ENCODE results near the gene STX18.

The STX18 gene

DNA sequence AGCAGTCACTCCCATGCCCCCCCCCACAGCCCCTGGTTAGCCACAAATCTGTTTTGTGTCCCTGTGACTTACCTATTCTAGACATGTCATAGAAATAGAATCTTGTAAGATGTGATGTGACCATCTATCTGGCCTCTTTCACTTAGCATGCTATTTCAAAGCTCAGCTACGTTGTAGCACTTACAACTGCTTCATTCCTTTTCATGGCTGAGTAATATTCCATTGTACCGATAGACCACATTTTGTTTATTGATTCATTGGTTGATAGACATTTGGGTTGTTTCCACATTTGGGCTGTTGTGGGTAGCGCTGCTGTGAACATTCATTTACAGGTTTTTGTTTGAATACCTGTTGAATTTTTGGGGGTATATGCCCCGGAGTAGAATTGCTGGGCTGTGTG is 143.4 kb downstream of the STX18 start:
- DNase-seq (ENCODE audit: low spot score), result no peak

DNA sequence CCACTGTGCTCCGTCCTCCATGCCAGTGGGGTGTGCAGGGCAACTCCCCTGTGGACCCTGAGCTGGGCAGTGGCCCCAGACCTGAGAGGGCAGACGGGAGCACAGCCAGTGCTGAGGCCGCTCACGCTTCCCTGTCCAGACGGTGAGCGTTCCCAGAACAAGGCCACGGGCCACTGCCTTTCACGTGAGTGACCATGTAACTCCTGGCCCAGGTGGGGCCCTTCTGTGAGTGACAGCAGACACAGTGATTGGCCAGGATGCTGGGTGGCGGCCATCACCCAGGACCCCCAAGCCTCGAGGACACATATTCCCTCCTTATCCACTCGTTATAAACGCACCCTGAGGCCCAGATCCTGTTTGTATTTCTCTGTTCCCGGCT is 144.4 kb downstream of the STX18 start:
- no peak for DNase-seq (ENCODE audit: low spot score)

DNA sequence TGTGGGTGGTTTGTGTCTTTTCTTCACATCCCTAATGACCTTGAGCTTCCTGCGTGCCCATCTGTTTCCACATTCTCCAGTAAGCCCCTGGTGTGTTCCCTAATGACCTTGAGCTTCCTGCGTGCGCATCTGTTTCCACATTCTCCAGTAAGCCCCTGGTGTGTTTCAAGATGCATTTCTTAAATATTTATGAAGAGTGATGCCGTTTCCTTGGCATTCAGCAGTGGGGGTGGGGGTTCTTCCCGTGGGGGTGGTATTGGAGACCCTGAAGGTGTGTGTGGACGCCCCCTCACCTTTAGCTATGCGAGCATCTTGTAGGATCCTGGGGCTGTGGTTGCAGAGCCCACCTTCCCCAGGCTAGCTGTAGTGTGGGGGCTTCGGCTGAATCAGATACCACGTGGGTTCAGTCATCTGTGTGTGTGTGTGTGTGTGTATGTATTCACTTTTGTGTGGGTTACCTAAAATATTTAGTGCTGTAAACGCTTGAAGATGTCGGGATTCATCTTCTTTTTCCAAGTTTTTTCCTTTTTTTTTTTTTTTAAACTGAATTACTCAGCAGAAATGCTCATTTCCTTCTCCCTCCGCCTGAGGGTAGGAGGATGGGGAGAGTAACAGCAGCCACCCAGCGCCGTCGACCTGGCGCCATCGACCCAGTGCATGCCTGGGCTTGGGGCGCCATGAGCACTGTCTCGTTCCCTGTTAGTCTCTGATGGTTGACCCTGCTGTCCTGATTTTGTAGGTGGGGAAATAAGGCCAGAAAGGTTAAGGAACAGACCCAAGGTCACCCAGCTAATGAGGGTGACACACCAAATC is 145.0 kb downstream of the STX18 start:
- no peak for DNase-seq (ENCODE audit: low spot score)

DNA sequence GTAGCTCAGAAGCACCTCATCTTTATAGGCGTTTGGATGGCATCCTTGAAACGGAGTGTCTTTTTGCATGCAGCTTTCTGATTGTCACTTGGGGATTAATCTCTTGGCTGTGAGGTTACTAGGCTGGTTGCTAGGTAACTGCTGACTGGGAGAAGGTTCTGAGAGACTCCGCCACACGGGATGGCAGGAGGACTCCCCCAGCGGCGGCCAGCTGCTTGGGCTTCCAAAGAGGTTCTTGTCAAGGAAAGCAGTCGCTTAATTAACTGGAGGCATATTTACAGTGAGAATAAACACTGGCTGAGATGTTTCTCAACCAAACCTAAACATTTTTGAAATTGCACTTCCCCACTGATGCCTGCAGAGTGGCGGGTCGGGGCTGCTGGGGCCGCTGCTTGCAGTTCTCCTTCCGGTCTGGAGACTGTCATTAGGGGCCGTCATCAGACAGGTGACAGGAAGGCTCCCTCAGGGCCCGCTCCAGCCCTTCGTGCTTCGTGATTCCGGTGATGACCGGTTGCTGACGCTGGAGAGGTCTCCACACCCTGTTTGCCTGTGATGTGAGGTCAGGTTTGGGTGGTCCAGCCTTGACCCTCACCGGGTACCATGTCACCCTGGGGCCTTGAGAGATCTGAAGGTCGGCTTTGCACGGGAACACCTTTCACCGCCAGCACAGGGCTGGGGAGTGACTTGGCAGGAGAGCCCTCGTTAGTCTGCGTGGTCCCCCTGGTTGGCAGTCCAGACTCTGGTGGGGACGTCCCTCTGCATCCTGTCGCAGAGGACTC is 145.8 kb downstream of the STX18 start:
- peak; percentile 71 for DNase-seq (ENCODE audit: low spot score)

DNA sequence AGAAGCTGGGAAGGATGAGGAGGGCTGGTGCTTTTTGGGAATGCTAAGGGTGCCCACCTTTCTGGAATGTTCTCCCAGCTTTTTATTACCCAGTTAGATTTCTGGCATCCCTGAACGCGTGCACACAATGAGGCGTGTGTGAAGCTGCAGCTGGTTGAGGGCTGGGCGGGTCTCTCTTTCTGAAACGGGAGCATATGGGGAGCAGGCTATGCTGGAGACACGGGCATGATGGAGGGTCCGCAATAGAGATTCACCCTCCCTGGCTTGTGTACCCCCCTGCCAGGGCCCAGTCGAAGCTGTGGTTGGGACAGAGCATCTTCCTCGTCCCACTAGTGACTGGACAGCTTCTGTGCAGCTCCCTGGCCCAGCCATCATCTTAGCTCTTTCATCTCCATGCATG is 146.5 kb downstream of the STX18 start:
- DNase-seq (ENCODE audit: low spot score), result no peak

DNA sequence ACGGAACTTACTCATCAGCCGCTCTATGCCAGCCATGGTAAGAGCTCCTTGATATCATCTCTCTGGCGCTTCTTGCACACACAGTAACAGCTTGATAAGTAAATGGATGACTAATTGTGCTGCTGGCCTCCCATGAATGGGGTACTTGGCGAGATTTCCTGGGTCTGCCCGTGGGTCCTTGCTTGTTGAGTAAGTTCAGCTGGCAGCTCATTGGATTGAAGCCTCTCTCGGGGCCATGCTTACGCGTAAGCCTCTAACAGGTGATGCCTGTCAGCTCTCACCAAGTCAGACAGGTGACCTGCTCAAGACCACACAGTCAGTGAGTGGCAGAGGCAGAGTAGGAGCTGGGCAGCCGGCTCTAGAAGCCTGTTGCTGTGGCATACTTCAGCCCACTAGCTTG is 147.2 kb downstream of the STX18 start:
- no peak for DNase-seq (ENCODE audit: low spot score)

DNA sequence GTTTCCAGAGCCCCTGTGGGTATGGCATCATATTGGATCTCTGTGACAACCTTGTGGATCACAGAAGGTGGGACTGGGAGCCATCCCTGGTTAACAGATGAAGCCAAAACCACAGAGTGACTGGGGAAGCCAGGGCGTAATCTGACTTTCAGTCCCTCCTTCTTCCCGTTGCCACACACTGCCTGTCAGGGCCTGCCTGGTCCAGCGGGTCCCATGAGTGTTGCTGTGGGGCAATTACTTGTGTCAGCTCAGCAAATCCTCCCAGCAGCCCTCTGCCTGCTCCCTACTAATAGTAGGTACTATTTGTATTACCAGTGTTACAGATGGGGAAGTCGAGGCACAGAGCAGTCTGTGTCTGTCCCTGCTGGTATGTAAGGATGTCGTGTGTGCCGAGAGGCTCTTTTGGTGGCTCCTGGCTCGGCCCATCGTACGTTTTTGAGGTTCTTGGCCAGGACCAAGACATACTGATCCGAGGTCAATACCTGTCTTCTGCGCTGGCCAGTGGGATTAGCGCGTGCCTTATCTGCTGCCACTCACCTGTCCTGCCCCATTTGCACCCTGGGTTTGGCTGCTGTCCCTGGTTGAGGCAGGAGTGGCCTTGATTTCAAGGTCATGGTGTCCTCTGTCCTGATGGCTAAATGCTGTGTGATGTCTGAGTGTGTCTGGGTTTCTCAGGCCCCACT is 149.2 kb downstream of the STX18 start:
- DNase-seq (ENCODE audit: low spot score), result no peak

DNA sequence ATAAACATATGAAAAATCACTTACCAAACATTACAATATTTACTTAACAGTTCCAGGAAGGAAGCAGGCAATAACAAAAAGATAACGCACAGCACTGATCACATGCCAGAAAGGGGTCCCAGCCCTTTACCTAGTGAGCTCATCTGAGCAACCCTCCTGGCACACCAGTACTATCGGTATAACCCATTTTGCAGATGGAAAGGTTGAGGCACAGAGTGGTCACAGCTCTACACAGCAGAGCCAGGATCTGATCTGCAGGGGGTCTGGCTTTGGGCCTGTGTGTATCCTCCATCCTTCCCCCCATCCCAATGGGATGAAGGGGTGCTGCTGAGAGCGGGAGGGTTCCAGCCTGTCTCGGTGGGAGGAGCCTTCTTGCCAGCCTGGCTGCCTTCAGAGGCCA is 150.0 kb downstream of the STX18 start:
- DNase-seq (ENCODE audit: low spot score), result no peak

DNA sequence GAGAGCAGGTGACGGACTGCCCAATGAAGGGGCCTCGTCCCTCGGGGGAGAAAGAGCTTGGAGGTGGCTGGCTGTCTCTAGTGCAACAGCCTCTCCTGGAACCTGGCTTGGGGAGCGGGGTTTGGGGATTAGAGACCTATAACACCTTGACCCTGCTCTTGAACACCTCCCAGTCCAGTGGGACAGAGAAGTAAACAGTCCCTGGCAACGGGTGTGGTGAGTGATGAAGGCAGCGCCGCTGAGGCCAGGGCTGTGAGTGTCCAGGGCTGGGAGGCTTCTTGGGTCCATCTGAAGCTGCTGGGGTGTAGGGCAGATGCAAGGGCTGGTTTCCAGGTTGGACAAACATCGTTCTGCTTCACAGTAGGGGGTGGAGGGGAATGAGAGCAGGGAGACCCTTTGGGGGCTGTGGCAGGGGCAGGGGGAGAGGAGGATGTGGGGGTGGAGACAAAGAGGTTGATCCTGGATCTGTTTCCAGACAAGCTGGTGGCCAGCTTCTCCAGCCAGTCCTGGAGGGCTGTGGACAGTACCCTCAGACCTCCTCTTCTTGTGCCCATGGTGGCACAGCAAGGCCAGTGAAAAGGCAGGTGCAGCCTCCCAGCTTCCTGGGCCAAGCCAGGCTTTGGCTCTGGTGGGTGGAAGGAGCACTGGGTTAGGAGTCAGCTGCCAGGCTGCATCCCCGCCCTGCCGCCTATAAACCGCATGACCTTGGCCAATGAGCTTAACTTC is 151.2 kb downstream of the STX18 start:
- DNase-seq (ENCODE audit: low spot score), result no peak

DNA sequence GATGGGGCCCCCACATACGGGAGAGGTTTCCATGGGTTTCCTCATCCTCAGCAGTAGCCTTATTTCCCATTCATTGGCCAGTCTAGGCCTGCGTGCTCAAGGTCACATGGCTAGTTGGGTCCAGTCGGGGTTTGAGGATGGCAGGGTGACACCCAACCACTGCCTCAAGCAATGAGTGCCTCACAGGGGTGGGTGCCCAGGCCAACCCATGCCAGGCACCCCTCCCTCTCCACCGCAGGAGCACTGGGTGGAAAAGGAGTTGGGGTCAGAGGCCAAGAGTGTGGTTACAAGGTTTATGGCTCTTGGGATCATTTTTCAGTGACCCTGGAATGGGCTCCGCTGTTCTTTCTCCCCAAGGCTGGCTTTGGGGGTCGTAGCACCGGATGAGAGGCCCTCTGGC is 151.8 kb downstream of the STX18 start:
- no peak for DNase-seq (ENCODE audit: low spot score)

DNA sequence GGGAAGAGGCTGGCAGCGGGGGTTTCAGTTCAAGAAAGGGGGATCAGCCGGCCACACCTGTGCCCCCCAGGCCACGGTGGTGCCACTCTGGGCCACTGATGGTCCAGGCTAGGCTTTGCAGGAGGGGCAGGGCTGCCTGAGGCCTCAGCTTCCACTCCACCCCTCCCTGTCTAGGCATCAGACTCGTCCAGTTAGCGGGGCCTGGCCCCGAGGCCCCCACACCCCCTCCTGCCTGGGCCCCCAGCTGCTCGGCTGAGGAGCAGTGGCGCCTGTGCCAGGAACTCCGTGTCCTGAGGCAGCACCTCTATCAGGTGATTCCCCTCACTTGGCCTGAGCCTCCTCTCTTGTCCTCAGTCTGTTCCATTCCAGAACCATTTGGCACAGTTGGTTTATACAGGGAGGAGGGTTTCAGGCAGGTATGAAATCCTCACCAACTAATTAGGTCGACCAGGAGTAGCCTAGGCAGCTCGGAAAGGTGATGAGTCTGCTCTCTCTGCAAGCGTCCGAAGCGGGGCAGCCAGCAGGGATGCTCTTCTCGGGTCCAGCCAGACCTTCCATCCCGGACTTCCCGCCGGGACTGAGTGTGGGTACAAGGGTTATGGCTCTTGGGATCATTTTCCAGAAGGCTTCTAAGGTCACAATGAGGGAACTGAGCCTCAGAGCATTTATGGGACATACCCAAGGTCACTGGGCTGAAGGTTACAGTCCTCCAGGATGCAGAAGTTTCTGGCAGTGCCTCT is 152.8 kb downstream of the STX18 start:
- no peak for DNase-seq (ENCODE audit: low spot score)

DNA sequence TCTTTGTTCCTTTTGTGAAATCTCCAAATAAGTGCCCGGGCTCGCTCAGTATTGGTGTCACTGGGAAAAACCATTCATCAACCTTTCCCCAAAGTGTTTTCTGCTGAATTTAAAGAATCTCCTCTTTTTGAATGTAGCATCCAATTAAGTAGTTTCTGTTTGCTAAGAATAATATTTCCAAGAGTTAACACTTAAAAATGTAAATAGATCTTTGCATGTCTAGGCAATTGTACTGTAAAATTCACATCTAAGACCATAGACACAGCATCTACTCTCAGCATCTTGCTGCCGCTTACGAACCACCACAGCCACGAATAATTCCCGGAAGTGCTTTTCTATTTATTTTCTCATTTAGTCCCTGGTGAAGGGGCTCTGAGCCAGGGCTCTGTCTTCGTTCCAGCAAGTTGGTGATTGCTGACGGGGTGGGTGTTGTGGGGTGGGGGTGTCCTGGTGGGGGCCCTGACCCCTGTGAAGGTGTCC is 153.5 kb downstream of the STX18 start:
- no peak for DNase-seq (ENCODE audit: low spot score)

DNA sequence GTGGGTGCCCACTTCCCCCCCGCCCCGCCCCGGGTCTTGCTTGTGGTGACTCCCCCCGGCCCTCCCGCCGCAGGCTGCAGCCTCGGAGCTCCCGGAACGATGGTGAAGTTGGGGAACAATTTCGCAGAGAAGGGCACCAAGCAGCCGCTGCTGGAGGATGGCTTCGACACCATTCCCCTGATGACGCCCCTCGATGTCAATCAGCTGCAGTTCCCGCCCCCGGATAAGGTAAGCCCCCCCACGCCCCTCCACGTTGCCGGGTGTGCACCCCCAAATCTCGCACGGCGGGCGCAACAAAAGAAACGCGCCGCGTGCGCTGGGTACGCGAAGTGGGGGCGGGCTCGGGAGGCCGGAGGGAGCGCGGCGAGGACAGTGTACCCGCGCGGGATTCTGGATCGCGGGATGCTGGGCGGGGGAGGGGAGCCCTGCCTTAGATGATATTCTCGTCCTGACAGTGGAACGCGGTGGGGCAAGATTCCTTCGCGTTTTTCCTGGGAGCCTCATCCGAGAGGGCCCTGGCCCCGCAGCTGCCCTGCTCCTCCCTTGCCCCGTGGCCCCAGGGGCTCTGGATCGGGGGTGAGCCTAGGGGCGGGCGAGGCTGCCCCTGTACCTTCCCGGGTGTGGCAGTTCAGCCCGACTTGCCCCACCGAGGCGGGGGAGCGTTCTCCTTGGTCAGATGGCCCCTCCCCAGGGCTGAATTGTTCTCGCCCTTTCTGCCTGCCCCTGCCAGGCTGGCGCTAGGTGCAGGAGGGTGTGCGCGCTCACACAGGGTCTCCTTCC is 154.1 kb downstream of the STX18 start:
- DNase-seq (ENCODE audit: low spot score), result no peak

DNA sequence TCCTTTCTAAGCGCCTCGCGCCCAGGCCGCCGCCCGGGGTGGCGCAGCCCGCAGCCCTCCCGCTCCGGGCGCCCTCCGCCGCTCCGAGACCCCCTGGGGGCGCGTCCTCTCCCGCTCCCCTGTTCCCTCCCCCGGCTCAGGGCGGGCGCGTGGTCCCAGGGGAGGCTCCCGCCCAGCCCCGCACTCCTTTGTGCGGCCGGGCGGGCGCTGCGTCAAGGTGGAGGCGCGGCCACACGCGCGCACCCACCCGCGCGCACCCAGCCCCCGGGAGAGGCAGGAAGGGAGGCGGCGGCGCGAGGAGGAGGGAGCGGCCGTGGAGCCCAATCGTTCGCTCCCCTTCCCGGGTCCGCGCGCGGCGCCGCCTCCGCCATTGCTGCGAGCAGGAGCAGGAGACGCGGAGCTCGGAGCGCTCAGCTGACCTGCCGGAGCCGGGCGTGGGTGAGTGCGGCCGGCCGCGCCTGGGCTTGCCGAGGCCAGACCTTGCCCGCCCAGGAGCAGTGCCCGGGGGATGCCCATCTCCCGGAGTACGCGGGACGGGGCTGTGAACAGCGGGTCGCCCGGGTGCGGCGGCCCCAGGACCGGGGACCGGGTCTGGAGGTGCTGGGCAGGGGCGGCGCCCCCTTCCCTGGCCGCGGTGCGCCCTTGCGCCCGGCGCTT is 155.0 kb downstream of the STX18 start, which contains the start of gene NSG1:
Gene NSG1 (plus strand): TSS at position 367 of the 657 bp plus-strand sequence. CDS start 528 bp downstream, outside the sequence.
- DNase-seq (ENCODE audit: low spot score), result peak; percentile 55

DNA sequence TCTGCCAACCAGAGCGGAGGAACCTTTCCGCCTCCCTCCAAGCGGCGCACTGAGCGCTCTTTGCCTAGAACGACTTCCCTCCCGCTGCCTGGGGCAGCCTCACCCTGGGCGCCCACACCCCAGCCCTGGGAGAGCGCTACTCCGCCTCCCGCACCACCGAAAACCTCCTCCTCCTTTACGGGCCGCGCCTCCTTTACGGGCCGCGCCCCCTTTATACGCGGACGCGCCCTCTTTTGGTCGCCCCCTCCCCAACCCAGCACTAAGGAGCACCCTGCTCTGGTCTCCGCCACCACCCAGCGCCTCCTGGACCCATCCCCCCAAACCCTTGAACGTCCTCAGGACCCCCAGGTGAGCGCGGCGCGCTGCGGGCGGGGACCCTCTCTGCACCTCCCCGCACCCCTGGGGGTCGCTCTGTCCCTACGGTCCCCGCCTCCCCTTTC is 155.5 kb downstream of the STX18 start:
- DNase-seq (ENCODE audit: low spot score), result peak; percentile 67

DNA sequence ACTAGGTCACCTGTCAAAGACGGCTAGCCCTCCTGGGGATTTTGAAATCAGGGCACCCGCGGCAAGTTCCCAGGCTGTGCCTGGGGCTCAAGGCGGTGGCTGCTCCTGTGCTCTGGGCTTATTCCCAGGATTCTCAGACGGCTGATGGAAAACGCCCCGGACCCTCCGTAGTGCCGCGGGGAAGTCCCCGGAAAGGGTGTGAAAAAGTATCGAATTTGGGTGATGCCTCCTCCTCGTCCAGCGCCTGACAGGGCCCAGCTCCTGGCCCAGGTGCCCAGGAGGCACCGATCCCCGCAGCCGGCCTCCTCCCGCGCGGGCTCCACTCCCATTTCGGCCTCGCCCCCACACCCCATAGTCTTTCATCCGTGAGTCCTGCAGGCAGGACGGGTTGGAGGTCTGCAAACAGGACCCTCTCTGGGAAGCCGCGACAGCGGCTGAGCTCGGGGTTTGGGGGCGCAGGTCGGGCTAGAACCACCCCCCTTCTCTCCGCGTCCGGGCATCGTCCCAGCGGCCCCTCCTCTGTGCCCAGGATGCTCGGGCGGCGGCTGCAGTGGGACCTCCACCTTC is 156.0 kb downstream of the STX18 start:
- no peak for DNase-seq (ENCODE audit: low spot score)

DNA sequence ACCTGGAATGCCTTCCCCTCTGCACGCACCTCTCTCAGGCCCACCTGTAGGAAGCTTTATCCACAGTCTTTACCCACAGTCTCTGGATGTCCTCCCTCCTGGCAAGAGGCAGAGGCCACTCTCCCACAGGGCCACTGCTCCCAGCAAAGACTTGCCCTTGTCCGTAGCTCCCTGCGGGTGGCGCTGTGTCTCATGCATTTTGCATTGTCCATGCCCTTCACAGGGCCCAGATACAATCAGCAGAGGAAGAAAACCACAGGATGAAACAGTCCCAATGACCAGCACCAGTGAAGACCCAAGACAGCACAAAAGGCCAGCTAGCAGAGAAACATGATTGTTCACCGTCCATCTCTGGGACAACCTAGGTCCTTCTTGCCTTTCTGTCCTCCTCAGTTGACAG is 157.0 kb downstream of the STX18 start:
- no peak for DNase-seq (ENCODE audit: low spot score)

DNA sequence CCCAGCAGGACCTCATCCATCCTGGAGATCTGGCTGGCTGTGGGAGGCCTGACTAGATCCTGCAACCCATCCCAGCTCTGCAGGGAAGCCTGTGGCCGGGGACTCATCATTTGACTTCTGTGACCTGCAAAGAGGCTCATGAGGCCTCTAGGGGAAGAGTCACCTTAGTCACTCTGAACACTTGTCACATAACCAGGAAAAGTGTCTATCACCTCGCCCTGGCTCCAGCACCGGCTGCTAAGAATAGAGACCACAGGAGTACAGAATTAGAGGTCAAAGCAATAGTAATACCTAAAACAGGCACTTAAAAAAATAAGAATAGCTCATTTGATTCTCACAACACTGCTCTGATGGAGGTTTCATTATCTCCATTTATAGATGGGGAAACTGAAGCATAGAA is 158.8 kb downstream of the STX18 start:
- DNase-seq (ENCODE audit: low spot score), result no peak

DNA sequence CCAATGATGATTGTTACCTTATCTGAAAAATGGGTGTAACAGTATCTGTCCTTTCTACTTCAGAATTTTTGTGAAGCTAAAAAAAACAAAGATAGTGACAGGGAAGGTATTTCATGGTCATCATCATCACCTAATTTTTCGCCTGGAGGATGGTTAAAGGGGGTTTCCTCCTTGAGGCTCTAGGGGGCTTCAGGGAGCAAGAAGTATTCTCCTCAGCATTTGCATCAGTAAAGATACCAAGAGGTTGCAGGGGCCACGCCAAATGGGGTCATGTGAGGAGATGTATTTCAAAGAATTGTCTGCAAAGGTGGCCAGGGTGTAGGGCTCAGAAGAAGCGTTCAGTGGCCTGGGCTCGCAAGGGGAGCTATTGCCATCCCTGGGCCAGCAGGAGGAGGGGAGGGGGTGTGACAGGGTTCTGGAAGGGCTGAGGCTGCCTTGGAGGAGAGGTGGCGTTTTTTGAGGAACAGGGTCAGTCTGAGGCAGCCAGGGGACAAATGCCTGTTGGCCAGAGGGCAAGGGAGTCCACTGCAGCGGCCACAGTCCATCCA is 162.2 kb downstream of the STX18 start:
- no peak for DNase-seq (ENCODE audit: low spot score)

Data from putamen (tissue), 1 donor.